AG09309 (cell line): ENCODE measurements around the gene EMC9.

Experiments
- DNase-seq: peaks from one replicate; pipeline ENCODE4 v3.0.0-alpha.2; 2010; ENCODE audit warnings: low read depth
- H3K4me3 ChIP-seq: 2 replicates; pipeline ENCODE4 v1.5.1; 2011; ENCODE audit warnings: mild to moderate bottlenecking, low read depth, low read length, moderate library complexity; ENCODE audit not compliant: control insufficient read depth
- TF ChIP-seq, protein P1 (sequence below): IDR thresholded peaks from 2 replicates; pipeline ENCODE4 v1.5.1; 2011; ENCODE audit warnings: mild to moderate bottlenecking, low read depth, low read length, inconsistent platforms; ENCODE audit not compliant: insufficient read depth, control insufficient read depth; ENCODE audit errors: missing control alignments

EMC9 gene

DNA sequence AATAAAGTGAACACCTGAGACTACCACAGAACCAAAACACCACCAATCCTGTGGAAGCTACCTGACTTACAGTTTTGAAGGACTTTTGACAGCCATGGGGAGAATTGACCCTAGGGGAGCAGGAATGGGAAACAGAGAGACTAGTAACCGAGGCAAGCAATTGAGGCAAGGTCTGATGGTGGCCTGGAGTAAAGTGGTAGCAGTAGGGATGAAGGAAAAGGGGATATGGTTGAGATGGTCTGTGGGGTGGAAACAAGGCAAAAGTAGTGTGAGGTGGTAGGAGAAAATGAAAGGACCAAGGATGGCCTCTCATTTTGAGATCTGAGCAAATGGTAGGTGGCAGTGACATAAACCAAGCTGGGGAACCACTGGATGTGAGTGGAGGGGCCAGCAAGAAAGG, 15.4 kb upstream of the EMC9 start:
- TF ChIP-seq, protein P1, sequence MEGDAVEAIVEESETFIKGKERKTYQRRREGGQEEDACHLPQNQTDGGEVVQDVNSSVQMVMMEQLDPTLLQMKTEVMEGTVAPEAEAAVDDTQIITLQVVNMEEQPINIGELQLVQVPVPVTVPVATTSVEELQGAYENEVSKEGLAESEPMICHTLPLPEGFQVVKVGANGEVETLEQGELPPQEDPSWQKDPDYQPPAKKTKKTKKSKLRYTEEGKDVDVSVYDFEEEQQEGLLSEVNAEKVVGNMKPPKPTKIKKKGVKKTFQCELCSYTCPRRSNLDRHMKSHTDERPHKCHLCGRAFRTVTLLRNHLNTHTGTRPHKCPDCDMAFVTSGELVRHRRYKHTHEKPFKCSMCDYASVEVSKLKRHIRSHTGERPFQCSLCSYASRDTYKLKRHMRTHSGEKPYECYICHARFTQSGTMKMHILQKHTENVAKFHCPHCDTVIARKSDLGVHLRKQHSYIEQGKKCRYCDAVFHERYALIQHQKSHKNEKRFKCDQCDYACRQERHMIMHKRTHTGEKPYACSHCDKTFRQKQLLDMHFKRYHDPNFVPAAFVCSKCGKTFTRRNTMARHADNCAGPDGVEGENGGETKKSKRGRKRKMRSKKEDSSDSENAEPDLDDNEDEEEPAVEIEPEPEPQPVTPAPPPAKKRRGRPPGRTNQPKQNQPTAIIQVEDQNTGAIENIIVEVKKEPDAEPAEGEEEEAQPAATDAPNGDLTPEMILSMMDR: no peak

DNA sequence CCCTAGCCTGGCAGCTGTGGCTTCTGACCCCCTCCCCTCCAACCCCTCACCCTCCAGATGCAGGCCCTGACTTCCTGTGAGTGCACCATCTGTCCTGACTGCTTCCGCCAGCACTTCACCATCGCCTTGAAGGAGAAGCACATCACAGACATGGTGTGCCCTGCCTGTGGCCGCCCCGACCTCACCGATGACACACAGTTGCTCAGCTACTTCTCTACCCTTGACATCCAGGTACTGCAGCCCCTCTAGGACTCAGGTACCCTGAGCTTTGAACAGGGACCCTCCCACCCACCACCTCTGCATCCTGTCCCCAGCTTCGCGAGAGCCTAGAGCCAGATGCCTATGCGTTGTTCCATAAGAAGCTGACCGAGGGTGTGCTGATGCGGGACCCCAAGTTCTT, 13.7 kb upstream of the EMC9 start:
- no peak for DNase-seq
- H3K4me3 ChIP-seq: no peak overlapping the region
- TF ChIP-seq, protein P1: no peak

More for the DNA sequence above, 15.4 kb upstream of the EMC9 start:
- no peak overlapping the region for H3K4me3 ChIP-seq
- DNase-seq: no peak

DNA sequence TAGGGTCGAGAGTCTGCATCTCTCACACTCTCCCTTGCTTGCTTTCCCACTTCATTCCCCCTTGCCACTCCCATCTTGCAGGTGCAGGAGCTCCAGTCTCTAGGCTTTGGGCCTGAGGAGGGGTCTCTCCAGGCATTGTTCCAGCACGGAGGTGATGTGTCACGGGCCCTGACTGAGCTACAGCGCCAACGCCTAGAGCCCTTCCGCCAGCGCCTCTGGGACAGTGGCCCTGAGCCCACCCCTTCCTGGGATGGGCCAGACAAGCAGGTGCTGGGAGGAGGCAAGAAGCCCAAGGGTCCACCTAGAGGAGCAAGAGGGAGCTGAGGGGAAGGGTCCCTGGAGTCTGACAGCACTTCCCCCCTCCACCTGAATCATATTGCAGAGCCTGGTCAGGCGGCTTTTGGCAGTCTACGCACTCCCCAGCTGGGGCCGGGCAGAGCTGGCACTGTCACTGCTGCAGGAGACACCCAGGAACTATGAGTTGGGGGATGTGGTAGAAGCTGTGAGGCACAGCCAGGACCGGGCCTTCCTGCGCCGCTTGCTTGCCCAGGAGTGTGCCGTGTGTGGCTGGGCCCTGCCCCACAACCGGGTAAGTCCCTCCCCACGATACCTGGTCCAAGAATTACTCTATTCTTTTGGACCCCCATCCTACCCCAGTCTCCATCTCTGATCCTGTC, 10.2 kb upstream of the EMC9 start:
- no peak overlapping the region for H3K4me3 ChIP-seq
- TF ChIP-seq, protein P1: no peak
- DNase-seq: no peak

DNA sequence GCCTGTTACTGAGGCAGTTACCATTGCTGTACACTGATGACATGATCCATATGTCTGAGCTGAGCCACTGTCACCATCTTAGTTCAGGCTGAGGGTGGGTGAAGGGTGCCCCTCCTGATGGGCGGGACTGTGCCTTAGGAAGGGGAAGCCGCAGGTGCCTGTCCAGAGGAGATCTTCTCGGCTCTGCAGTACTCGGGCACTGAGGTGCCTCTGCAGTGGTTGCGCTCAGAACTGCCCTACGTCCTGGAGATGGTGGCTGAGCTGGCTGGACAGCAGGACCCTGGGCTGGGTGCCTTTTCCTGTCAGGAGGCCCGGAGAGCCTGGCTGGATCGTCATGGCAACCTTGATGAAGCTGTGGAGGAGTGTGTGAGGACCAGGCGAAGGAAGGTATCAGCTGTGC, 9.6 kb upstream of the EMC9 start:
- DNase-seq: no peak
- TF ChIP-seq, protein P1: no peak
- no peak overlapping the region for H3K4me3 ChIP-seq

DNA sequence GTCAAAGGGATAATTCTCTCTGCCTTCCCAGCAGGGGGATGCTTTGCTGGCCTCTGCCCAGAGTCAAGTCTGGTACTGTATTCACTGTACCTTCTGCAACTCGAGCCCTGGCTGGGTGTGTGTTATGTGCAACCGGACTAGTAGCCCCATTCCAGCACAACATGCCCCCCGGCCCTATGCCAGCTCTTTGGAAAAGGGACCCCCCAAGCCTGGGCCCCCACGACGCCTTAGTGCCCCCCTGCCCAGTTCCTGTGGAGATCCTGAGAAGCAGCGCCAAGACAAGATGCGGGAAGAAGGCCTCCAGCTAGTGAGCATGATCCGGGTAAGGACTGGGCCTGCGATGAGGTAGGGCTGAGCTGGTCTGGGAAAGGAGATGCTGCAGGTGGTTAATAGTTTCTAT, 9.2 kb upstream of the EMC9 start:
- no peak for DNase-seq
- H3K4me3 ChIP-seq: no peak overlapping the region
- TF ChIP-seq, protein P1: no peak

DNA sequence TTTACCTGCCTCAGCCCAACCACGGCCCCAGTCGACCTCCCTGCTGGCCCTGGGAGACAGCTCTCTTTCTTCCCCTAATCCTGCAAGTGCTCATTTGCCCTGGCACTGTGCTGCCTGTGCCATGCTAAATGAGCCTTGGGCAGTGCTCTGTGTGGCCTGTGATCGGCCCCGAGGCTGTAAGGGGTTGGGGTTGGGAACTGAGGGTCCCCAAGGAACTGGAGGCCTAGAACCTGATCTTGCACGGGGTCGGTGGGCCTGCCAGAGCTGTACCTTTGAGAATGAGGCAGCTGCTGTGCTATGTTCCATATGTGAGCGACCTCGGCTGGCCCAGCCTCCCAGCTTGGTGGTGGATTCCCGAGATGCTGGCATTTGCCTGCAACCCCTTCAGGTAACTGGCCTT, 8.7 kb upstream of the EMC9 start:
- TF ChIP-seq, protein P1: no peak
- H3K4me3 ChIP-seq: no peak overlapping the region
- DNase-seq: no peak
